Measurements from ENCODE around the gene SUGCT.

Gene SUGCT

GRCh38 chr7:40889539-40889938 lies 754.7 kb downstream of the SUGCT start:
- DNase-seq, result no peak

DNA sequence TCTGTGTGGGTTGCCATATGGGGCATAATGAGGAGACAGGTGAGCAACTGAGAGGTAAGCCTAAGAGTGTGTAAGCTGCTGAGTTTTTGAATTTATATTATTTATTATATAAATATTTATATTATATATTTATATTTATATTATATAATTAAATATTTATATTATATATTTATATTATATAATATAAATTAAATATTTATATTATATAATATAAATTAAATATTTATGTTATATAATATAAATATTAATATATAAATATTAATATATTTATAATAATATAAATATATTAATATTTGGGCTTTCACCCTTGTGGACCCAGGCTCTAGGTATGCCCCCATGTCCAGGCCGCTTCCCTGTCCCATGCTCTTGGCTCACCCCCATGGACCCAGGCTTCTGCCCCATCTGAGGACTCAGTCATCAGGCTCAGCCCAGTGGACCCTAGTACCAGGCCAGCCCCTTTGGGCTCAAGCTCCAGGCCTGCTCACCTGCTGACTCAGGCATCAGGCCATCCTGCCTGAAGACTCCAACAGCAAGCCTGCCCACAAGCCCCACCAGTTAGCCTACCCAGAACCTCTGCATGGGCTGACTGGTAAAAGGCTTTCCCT lies 755.4 kb downstream of the SUGCT start:
- no peak for DNase-seq

GRCh38 chr7:40891232-40891631 lies 756.4 kb downstream of the SUGCT start:
- DNase-seq, result no peak

DNA sequence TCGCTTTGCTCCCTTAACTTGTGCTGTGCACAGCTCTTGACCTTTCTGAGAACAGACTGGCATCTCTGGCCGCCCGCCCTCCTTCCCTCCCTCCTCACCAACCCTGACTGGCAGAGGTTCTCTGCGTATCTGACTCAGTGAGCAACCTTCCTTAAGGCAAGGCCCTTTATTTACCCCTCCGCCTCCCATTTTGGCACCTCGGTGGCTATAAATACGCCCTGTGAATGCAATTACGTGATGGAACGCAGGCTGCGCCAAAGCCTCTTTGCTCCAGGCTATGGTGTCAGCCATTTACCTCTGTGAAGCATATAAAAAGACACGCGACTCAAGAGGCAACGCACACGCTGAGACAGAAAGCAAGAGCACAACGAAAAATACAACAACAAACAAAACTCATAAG lies 764.3 kb downstream of the SUGCT start:
- DNase-seq, result no peak

DNA sequence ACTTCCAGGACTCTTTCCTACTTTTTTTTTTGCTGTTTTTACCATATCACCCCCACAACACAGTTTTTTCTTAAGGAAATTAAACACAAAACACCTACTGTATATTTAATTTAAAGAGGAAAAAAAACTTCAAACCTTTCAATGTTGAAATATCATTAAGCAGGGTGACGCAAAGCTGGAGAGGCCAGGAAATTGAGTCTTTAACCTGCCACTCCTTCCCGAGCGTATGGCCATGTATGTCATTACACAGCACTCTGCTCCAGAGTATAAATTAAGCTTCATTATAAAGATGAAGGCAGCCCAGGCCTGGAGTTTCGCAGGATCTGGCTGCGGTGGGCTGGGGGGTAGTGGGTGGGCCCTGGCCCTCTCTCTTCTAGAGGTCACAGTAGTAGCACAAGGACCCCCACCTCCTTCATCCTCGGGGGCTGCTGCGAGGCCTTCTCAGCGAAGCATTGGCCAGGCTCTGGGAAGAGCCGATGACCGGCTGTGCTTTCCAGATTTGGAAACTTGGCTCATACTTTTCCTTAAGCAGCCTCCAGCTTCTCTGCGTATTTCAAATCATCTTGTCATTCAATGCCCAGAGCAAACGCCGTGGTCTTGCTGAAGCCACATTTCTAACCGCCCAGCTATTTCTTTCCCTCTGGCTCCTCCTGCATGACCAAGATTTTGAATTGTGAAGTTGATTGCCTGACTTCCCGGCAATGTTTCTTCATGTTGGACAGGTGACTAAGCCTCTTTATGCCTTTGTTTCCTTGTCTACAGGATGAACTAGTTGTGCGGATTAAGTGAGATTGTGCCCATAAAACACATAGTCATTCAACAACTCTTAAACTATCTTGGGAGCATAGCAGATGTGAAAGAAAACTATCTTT lies 765.1 kb downstream of the SUGCT start:
- no peak for DNase-seq

DNA sequence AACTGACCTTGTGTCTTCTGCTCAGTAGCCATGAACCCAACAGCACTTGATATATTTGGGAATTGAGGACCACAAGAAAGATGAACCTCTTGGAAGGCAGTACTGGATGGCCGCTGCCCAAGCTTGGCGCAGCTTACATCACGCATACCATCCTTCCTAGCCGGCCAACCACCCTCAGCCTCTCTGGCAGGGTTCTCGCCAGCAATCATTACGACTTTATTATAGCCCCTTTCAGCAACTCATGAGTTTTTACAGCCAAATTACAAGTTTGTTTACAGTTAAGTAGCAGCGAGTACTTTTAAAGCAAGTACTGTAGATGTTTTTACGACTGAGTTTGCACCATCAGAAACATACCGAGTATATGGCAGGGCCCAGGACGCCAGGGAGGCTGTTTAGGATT lies 769.1 kb downstream of the SUGCT start:
- no peak for DNase-seq

GRCh38 chr7:40907286-40907685 lies 772.5 kb downstream of the SUGCT start:
- no peak for DNase-seq

GRCh38 chr7:40909346-40909980 lies 774.7 kb downstream of the SUGCT start:
- DNase-seq, result no peak
